CD4-positive, alpha-beta T cell treated with Interleukin-17A for 1 hour (primary cell): ENCODE measurements around the gene EFHD1.
"Not testable (repeated sequence)": the region's sequence is repeated elsewhere in the genome, so short reads cannot be mapped to it uniquely, and the experiment has no call there.

ENCODE experiments used
- DNase-seq: peaks from one replicate; pipeline ENCODE4 v3.0.0-alpha.2; 2020

The EFHD1 gene

GRCh38 chr2:232697059-232697806 lies 63.8 kb downstream of the EFHD1 start, which contains the start of gene GIGYF2:
Gene GIGYF2, plus strand, starts transcription at chr2:232697331. Its CDS starts 37,867 bp downstream, at chr2:232735198.
- peak; percentile 95 for DNase-seq

- no peak for DNase-seq
Observed at GRCh38 chr2:232697807-232698110, 64.4 kb downstream of the EFHD1 start.

GRCh38 chr2:232698556-232699091 lies 65.2 kb downstream of the EFHD1 start:
- no peak for DNase-seq

GRCh38 chr2:232699110-232699509 lies 65.7 kb downstream of the EFHD1 start:
- no peak for DNase-seq

- no peak for DNase-seq
Observed at GRCh38 chr2:232700154-232700553, 66.8 kb downstream of the EFHD1 start.

- no peak for DNase-seq
Observed at GRCh38 chr2:232707076-232707475, 73.7 kb downstream of the EFHD1 start.

- DNase-seq, result no peak
Observed at GRCh38 chr2:232713505-232713904, 80.1 kb downstream of the EFHD1 start.

- no peak for DNase-seq
Observed at GRCh38 chr2:232714969-232715368, 81.6 kb downstream of the EFHD1 start.

GRCh38 chr2:232720056-232720455 lies 86.7 kb downstream of the EFHD1 start:
- not testable (repeated sequence) for DNase-seq

- no peak for DNase-seq
Observed at GRCh38 chr2:232721261-232721660, 87.9 kb downstream of the EFHD1 start.

GRCh38 chr2:232721882-232722281 lies 88.5 kb downstream of the EFHD1 start:
- DNase-seq, result no peak

- DNase-seq, result no peak
Observed at GRCh38 chr2:232723027-232723426, 89.6 kb downstream of the EFHD1 start.

- DNase-seq, result no peak
Observed at GRCh38 chr2:232728785-232729184, 95.4 kb downstream of the EFHD1 start.

GRCh38 chr2:232731470-232731869 lies 98.1 kb downstream of the EFHD1 start:
- DNase-seq, result no peak
